ENCODE results near the gene GMCL1. TPM values are rescaled to one million over a fixed set of nuclear protein-coding genes. Genes with fewer than 3 reads are reported as not detected.

GMCL1 gene
- total and polyA plus RNA-seq, 2 of the 13 experiments (the other 11 are each of a cell fraction or from before 2014, with no cell fraction given) = 18.7 to 24.0 TPM

DNA sequence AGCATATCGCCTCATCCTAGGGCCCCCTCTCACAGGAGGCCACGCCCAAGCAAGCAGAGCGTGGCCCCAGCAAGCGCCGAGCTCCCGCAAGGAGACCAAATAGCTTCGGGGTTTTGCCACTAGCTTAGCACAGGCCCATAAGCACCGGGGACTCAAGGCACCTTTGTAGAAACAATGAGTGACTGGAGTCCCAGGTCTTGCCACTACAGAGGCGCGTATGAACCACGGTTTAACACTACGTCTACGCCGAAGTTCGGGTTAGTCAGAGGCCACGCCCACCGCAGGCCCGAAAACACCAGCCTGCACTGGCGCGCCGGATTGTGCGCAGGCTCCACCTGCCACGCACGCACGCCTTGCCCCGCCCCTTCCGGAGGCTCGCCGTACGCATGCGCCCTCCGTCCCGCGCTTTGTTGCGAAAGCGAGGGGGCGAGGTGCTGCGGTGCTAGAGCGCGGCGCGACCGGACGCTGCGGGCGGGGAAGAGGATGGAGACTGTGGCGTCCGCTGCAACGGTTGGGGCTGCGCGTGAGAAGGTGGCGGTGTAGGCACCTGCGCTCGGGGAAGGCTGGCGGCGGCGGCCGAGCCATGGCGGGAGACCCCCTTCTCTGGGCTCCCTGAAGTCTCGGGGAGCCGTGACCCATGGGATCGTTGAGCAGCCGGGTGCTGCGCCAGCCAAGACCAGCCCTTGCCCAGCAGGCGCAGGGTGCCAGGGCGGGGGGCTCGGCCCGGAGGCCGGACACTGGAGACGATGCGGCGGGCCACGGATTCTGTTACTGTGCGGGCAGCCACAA lies at the start of gene GMCL1 (continued):
- peak; percentile 73 for TF ChIP-seq IKZF4 (CRISPR knock-in tag; IDR thresholded peaks at IDR 0.05; ENCODE audit: borderline replicate concordance, low read depth, not compliant biosample characterization)
- TF ChIP-seq, protein P1, sequence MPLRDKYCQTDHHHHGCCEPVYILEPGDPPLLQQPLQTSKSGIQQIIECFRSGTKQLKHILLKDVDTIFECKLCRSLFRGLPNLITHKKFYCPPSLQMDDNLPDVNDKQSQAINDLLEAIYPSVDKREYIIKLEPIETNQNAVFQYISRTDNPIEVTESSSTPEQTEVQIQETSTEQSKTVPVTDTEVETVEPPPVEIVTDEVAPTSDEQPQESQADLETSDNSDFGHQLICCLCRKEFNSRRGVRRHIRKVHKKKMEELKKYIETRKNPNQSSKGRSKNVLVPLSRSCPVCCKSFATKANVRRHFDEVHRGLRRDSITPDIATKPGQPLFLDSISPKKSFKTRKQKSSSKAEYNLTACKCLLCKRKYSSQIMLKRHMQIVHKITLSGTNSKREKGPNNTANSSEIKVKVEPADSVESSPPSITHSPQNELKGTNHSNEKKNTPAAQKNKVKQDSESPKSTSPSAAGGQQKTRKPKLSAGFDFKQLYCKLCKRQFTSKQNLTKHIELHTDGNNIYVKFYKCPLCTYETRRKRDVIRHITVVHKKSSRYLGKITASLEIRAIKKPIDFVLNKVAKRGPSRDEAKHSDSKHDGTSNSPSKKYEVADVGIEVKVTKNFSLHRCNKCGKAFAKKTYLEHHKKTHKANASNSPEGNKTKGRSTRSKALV (CRISPR knock-in tag; IDR thresholded peaks at IDR 0.05) = peak; percentile 68
- TF ChIP-seq SRSF4 (IDR thresholded peaks at IDR 0.05; ENCODE audit: low read depth, low read length, poor library complexity, severe bottlenecking) = no peak
- no peak for TF ChIP-seq U2AF2 (IDR thresholded peaks at IDR 0.05; ENCODE audit: low read depth, low read length)
- TF ChIP-seq PRMT3 (CRISPR knock-in tag; IDR thresholded peaks at IDR 0.05; ENCODE audit: borderline replicate concordance, low read depth) = peak; percentile 88; the same call in 1 of the 2 replicates
- TF ChIP-seq, protein P2, sequence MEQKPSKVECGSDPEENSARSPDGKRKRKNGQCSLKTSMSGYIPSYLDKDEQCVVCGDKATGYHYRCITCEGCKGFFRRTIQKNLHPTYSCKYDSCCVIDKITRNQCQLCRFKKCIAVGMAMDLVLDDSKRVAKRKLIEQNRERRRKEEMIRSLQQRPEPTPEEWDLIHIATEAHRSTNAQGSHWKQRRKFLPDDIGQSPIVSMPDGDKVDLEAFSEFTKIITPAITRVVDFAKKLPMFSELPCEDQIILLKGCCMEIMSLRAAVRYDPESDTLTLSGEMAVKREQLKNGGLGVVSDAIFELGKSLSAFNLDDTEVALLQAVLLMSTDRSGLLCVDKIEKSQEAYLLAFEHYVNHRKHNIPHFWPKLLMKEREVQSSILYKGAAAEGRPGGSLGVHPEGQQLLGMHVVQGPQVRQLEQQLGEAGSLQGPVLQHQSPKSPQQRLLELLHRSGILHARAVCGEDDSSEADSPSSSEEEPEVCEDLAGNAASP (CRISPR knock-in tag; IDR thresholded peaks at IDR 0.05; ENCODE audit: borderline replicate concordance) = peak; percentile 84
- peak; percentile 75 for TF ChIP-seq SRY (CRISPR knock-in tag; IDR thresholded peaks at IDR 0.05)
- no peak for TF ChIP-seq ARNT (IDR thresholded peaks at IDR 0.05)
- TF ChIP-seq, protein P3, sequence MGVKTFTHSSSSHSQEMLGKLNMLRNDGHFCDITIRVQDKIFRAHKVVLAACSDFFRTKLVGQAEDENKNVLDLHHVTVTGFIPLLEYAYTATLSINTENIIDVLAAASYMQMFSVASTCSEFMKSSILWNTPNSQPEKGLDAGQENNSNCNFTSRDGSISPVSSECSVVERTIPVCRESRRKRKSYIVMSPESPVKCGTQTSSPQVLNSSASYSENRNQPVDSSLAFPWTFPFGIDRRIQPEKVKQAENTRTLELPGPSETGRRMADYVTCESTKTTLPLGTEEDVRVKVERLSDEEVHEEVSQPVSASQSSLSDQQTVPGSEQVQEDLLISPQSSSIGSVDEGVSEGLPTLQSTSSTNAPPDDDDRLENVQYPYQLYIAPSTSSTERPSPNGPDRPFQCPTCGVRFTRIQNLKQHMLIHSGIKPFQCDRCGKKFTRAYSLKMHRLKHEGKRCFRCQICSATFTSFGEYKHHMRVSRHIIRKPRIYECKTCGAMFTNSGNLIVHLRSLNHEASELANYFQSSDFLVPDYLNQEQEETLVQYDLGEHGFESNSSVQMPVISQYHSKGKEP (CRISPR knock-in tag; IDR thresholded peaks at IDR 0.05) = peak; percentile 87; the same call in 1 of the 2 replicates
- TF ChIP-seq, protein P4, sequence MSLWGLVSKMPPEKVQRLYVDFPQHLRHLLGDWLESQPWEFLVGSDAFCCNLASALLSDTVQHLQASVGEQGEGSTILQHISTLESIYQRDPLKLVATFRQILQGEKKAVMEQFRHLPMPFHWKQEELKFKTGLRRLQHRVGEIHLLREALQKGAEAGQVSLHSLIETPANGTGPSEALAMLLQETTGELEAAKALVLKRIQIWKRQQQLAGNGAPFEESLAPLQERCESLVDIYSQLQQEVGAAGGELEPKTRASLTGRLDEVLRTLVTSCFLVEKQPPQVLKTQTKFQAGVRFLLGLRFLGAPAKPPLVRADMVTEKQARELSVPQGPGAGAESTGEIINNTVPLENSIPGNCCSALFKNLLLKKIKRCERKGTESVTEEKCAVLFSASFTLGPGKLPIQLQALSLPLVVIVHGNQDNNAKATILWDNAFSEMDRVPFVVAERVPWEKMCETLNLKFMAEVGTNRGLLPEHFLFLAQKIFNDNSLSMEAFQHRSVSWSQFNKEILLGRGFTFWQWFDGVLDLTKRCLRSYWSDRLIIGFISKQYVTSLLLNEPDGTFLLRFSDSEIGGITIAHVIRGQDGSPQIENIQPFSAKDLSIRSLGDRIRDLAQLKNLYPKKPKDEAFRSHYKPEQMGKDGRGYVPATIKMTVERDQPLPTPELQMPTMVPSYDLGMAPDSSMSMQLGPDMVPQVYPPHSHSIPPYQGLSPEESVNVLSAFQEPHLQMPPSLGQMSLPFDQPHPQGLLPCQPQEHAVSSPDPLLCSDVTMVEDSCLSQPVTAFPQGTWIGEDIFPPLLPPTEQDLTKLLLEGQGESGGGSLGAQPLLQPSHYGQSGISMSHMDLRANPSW (CRISPR knock-in tag; IDR thresholded peaks at IDR 0.05; ENCODE audit: borderline replicate concordance) = peak; percentile 78; the same call in 1 of the 2 replicates
- TF ChIP-seq ZKSCAN5 (CRISPR knock-in tag; IDR thresholded peaks at IDR 0.05) = 0 out of 2 replicates have a peak, but pooled peaks have one; percentile 7
- TF ChIP-seq, protein P5, sequence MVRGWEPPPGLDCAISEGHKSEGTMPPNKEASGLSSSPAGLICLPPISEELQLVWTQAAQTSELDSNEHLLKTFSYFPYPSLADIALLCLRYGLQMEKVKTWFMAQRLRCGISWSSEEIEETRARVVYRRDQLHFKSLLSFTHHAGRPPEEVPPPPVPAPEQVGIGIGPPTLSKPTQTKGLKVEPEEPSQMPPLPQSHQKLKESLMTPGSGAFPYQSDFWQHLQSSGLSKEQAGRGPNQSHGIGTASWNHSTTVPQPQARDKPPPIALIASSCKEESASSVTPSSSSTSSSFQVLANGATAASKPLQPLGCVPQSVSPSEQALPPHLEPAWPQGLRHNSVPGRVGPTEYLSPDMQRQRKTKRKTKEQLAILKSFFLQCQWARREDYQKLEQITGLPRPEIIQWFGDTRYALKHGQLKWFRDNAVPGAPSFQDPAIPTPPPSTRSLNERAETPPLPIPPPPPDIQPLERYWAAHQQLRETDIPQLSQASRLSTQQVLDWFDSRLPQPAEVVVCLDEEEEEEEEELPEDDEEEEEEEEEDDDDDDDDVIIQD (CRISPR knock-in tag; IDR thresholded peaks at IDR 0.05; ENCODE audit: low read depth) = peak; percentile 73; the same call in 1 of the 2 replicates
- TF ChIP-seq IRF2 (CRISPR knock-in tag; IDR thresholded peaks at IDR 0.05) = peak; percentile 98
- TF ChIP-seq ZNF530 (CRISPR knock-in tag; IDR thresholded peaks at IDR 0.05; ENCODE audit: low read depth) = no peak
- TF ChIP-seq TBP (CRISPR knock-in tag; IDR thresholded peaks at IDR 0.05) = no peak; the same call in 1 of the 2 replicates
- TF ChIP-seq ELF3 (CRISPR knock-in tag; IDR thresholded peaks at IDR 0.05) = peak; percentile 82
- TF ChIP-seq, protein P6, sequence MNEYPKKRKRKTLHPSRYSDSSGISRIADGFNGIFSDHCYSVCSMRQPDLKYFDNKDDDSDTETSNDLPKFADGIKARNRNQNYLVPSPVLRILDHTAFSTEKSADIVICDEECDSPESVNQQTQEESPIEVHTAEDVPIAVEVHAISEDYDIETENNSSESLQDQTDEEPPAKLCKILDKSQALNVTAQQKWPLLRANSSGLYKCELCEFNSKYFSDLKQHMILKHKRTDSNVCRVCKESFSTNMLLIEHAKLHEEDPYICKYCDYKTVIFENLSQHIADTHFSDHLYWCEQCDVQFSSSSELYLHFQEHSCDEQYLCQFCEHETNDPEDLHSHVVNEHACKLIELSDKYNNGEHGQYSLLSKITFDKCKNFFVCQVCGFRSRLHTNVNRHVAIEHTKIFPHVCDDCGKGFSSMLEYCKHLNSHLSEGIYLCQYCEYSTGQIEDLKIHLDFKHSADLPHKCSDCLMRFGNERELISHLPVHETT (CRISPR knock-in tag; conservative IDR thresholded peaks at IDR 0.05) = peak; percentile 81
